CD14-positive monocyte (primary cell): Measurements from ENCODE around the gene ZBTB49. TPM values are rescaled to one million over a fixed set of nuclear protein-coding genes. Genes with fewer than 3 reads are reported as not detected.

ENCODE experiments used
- DNase-seq, 3 donors: peaks; one replicate each; pipeline ENCODE4 v3.0.0-alpha.2; 2011 to 2022
- H2AFZ ChIP-seq: 2 replicates; pipeline ENCODE4 v1.6.0; 2012; ENCODE audit warnings: mild to moderate bottlenecking, low read depth, low read length, inconsistent platforms; ENCODE audit not compliant: insufficient read depth, poor library complexity, severe bottlenecking
- H3K27ac ChIP-seq, 2 donors: 1 replicate in 1 of 2; 2 replicates in 1 of 2; pipeline ENCODE4 v1.5.1; 2012 to 2013; ENCODE audit warnings: low read length in 2 of 2, control low read depth in 1 of 2, inconsistent platforms in 1 of 2, low read depth in 1 of 2, mild to moderate bottlenecking in 1 of 2
- H3K27me3 ChIP-seq, 2 donors: one replicate each; pipeline versions ENCODE4 v1.6.0 to v1.6.1; 2011 to 2013; ENCODE audit warnings: low read length in 2 of 2; ENCODE audit not compliant: control insufficient read depth in 2 of 2, insufficient read depth in 2 of 2
- H3K36me3 ChIP-seq, 2 donors: replicated peaks in 1 of 2; 1 replicate in 1 of 2; 2 replicates in 1 of 2; pipeline versions ENCODE4 v1.5.1 to v1.6.1; 2012 to 2013; ENCODE audit warnings: low read length in 2 of 2, control low read depth in 1 of 2, inconsistent platforms in 1 of 2, mild to moderate bottlenecking in 1 of 2; ENCODE audit not compliant: insufficient read depth in 2 of 2, control insufficient read depth in 1 of 2
- H3K4me1 ChIP-seq, 2 donors: 1 replicate in 1 of 2; 2 replicates in 1 of 2; pipeline versions ENCODE4 v1.5.1 to v1.6.1; 2012 to 2013; ENCODE audit warnings: low read length in 2 of 2, control low read depth in 1 of 2, inconsistent platforms in 1 of 2, mild to moderate bottlenecking in 1 of 2, moderate library complexity in 1 of 2; ENCODE audit not compliant: insufficient read depth in 2 of 2, control insufficient read depth in 1 of 2
- H3K4me2 ChIP-seq: replicated peaks from 2 replicates; pipeline ENCODE3; 2012; ENCODE audit warnings: low read length, moderate library complexity, mild to moderate bottlenecking; ENCODE audit not compliant: poor library complexity, severe bottlenecking; ENCODE audit errors: extremely low read depth
- H3K4me3 ChIP-seq, 3 experiments: fragments of 200-600 bp in 1 of 3; sonication (generic) in 1 of 3; replicated peaks in 1 of 3; 1 replicate in 2 of 3; 2 replicates in 1 of 3; pipeline ENCODE4 v1.5.1; 2011 to 2013; ENCODE audit warnings: low read length in 3 of 3, mild to moderate bottlenecking in 3 of 3, control low read depth in 2 of 3, low read depth in 2 of 3, inconsistent platforms in 1 of 3, moderate library complexity in 1 of 3
- H3K79me2 ChIP-seq: 2 replicates; pipeline ENCODE4 v1.6.0; 2012; ENCODE audit warnings: mild to moderate bottlenecking, control low read depth, inconsistent platforms, low read length, moderate library complexity; ENCODE audit not compliant: insufficient read depth
- H3K9ac ChIP-seq: 2 replicates; pipeline ENCODE4 v1.6.0; 2017; ENCODE audit warnings: low read length, mild to moderate bottlenecking; ENCODE audit not compliant: insufficient read depth, poor library complexity, severe bottlenecking
- H3K9me3 ChIP-seq, 2 donors: replicated peaks in 1 of 2; 1 replicate in 1 of 2; 2 replicates in 1 of 2; pipeline versions ENCODE4 v1.5.1 to v1.6.1; 2012 to 2013; ENCODE audit warnings: low read length in 2 of 2, control low read depth in 1 of 2; ENCODE audit not compliant: control insufficient read depth in 1 of 2, insufficient read depth in 1 of 2
- H4K20me1 ChIP-seq: 2 replicates; pipeline ENCODE4 v1.6.0; 2012; ENCODE audit warnings: mild to moderate bottlenecking, low read length, control low read depth, moderate library complexity; ENCODE audit not compliant: insufficient read depth
- H3K27ac Mint-ChIP-seq, 7 donors: one replicate each; pipeline ENCODE4 v1.8.0; 2020; ENCODE audit warnings: mild to moderate bottlenecking in 7 of 7, mixed read lengths in 7 of 7, moderate library complexity in 6 of 7, inconsistent platforms in 2 of 7
- H3K27me3 Mint-ChIP-seq, 3 donors: one replicate each; pipeline ENCODE4 v1.8.0; 2021 to 2022; ENCODE audit warnings: low read depth in 3 of 3, mild to moderate bottlenecking in 3 of 3, mixed read lengths in 3 of 3, moderate library complexity in 3 of 3, inconsistent platforms in 1 of 3
- H3K36me3 Mint-ChIP-seq, 2 donors: one replicate each; pipeline ENCODE4 v1.8.0; 2020; ENCODE audit warnings: mixed read lengths in 2 of 2, inconsistent platforms in 1 of 2, mild to moderate bottlenecking in 1 of 2
- H3K4me1 Mint-ChIP-seq: one replicate; pipeline ENCODE4 v1.8.0; 2020; ENCODE audit warnings: mild to moderate bottlenecking, mixed read lengths
- H3K4me3 Mint-ChIP-seq, 2 donors: one replicate each; pipeline ENCODE4 v1.8.0; 2020; ENCODE audit warnings: mild to moderate bottlenecking in 2 of 2, mixed read lengths in 2 of 2, moderate library complexity in 1 of 2
- H3K9me3 Mint-ChIP-seq, 7 donors: one replicate each; pipeline ENCODE4 v1.8.0; 2020 to 2022; ENCODE audit warnings: mixed read lengths in 7 of 7, mild to moderate bottlenecking in 6 of 7, moderate library complexity in 6 of 7, inconsistent platforms in 2 of 7
- WGBS: methylation state at CpG from one replicate; pipeline ENCODE4 v1.1.5; 2013; ENCODE audit warnings: missing lambda C conversion rate; ENCODE audit not compliant: insufficient coverage; 5-methylcytosine and 5-hydroxymethylcytosine counted together
- intact Hi-C, 2 donors: fragments of 100-400 bp; cut with micrococcal nuclease; formaldehyde crosslinking; loops; one replicate each; pipeline versions ENCODE4 v1.15.0 to v1.15.1; 2023
- polyA plus RNA-seq, 3 donors: library from polyadenylated mRNA; depleted of rRNA in 1 of 3; unstranded in 2 of 3; stranded (reverse) in 1 of 3; fragments of 300-500 nt in 2 of 3; fragments of >200 nt in 1 of 3; fragmentation: Illumina TruSeq in 2 of 3; gene quantifications; 1 replicate in 2 of 3; 2 replicates in 1 of 3; pipeline ENCODE4 v1.2.3, GENCODE V29; 2012 to 2021
- TF ChIP-seq, protein P1 (sequence below): fragments of 200-600 bp; IDR thresholded peaks from one replicate; pipeline ENCODE4 v1.8.0; 2022; ENCODE audit warnings: antibody characterized with exemption, mild to moderate bottlenecking

Gene ZBTB49
- polyA plus RNA-seq, 3 donors, result 1.4 to 3.8 (median 1.7) TPM

DNA sequence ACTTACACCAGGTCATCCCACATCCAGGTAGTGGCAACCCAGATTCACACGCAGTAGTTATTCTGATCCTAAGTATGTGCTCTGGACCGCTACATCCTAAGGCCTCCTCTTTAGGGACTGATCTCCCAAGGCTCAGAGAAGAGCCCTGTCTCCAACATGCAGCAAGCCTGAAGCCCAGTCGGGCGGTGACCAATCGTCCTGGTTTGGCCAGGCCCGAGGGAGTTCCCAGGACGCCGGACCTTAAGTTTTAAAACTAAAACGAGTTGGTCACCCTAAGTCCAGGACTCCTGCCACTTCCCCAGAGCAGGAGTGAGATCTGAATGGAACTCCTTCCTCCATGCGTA lies 482 bp upstream of the ZBTB49 start:
- Histone ChIP-seq H4K20me1 (peaks cover 20% of the 10 kb centered on the region), H3K9me3 (no peaks in the 10 kb centered on the region), H3K36me3 (peaks cover 12 to 34% of the 10 kb centered on the region in 2 donors), H3K79me2 (peaks cover 78% of the 10 kb centered on the region), H3K4me1 (peaks cover 21 to 27% of the 10 kb centered on the region in 2 donors), H3K27ac (peak overlapping the region; percentile 46 to 84), H3K27me3 (no peaks in the 10 kb centered on the region), H3K4me3 (peak overlapping the region; percentile 52 to 96 (median 91)), H2AFZ (peak overlapping the region; percentile 94), H3K9ac (peak overlapping the region; percentile 81), H3K4me2 (peak overlapping the region; percentile 88)
- WGBS, result 0% methylated on average over 10 of the region's 10 CpGs
- H3K36me3 Mint-ChIP-seq, result peaks cover 23 to 29% of the 10 kb centered on the region in 2 donors
- H3K9me3 Mint-ChIP-seq, result no peaks in the 10 kb centered on the region
- peak overlapping the region; percentile 86 to 96 (median 90) for H3K27ac Mint-ChIP-seq
- H3K4me1 Mint-ChIP-seq, result peaks cover 26% of the 10 kb centered on the region
- DNase-seq, result peak in 1 of 3 donors; percentile 58
- peak overlapping the region; percentile 95 to 96 for H3K4me3 Mint-ChIP-seq
- H3K27me3 Mint-ChIP-seq, result peaks cover 0 to 2% (median 0%) of the 10 kb centered on the region in 3 donors
- TF ChIP-seq, protein P1, sequence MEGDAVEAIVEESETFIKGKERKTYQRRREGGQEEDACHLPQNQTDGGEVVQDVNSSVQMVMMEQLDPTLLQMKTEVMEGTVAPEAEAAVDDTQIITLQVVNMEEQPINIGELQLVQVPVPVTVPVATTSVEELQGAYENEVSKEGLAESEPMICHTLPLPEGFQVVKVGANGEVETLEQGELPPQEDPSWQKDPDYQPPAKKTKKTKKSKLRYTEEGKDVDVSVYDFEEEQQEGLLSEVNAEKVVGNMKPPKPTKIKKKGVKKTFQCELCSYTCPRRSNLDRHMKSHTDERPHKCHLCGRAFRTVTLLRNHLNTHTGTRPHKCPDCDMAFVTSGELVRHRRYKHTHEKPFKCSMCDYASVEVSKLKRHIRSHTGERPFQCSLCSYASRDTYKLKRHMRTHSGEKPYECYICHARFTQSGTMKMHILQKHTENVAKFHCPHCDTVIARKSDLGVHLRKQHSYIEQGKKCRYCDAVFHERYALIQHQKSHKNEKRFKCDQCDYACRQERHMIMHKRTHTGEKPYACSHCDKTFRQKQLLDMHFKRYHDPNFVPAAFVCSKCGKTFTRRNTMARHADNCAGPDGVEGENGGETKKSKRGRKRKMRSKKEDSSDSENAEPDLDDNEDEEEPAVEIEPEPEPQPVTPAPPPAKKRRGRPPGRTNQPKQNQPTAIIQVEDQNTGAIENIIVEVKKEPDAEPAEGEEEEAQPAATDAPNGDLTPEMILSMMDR, result no peak
- intact Hi-C loops, result no loop called here

DNA sequence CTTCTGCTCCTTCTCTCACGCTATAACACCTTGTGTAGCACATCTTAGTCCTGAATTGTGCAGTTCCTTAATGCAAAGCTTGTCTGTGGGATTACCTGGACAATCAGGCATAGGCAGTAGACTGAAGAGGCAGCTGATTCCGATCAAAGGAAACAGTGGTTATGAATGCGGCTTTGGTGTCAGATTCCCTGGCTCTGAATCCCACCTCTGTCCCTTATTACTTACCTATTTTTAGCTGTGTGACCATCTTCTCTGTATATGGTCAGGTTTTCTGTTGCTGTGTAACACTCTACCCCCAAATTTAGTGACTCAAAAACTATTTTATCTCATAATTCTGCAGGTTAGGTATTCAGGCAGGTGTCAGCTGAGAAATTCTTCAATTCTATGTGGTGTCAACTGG lies 3.2 kb downstream of the ZBTB49 start:
- WGBS, result 100% methylated on average over 1 of the region's 3 CpGs
- no peak overlapping the region for H3K9ac ChIP-seq
- Mint-ChIP-seq H3K4me1 (peaks cover 26% of the 10 kb centered on the region), H3K9me3 (peaks cover 0 to 4% (median 0%) of the 10 kb centered on the region in 7 donors), H3K4me3 (no peak overlapping the region), H3K27ac (no peak overlapping the region), H3K36me3 (peaks cover 23 to 26% of the 10 kb centered on the region in 2 donors), H3K27me3 (peaks cover 0 to 2% (median 0%) of the 10 kb centered on the region in 3 donors)
- H3K36me3 ChIP-seq, result peaks cover 4 to 22% of the 10 kb centered on the region in 2 donors
- no peak for DNase-seq
- no peak overlapping the region for H3K27ac ChIP-seq
- H3K4me2 ChIP-seq, result no peak overlapping the region
- peaks cover 23% of the 10 kb centered on the region for H4K20me1 ChIP-seq
- H2AFZ ChIP-seq, result no peak overlapping the region
- H3K79me2 ChIP-seq, result peaks cover 72% of the 10 kb centered on the region
- H3K4me3 ChIP-seq, result no peak overlapping the region
- intact Hi-C loops, result loop anchor here in 1 of 2 donors (5.0 kb wide), 1 partner anchor 46 kb away; the partner anchor contains the start of gene TMEM128
- peaks cover 21 to 27% of the 10 kb centered on the region in 2 donors for H3K4me1 ChIP-seq
- TF ChIP-seq, protein P1, result no peak
- no peaks in the 10 kb centered on the region for H3K27me3 ChIP-seq
- H3K9me3 ChIP-seq, result no peaks in the 10 kb centered on the region
